OCI-LY1 (cell line): ENCODE data around the gene MELTF.
"Not testable (repeated sequence)": the region's sequence is repeated elsewhere in the genome, so short reads cannot be mapped to it uniquely, and the experiment has no call there.

Experiments
- H2AFZ ChIP-seq: fragments of 200-600 bp; sonication (generic), shearing (Covaris generic); 2 replicates; pipeline ENCODE4 v1.6.0; 2014; ENCODE audit warnings: antibody characterized with exemption, mild to moderate bottlenecking, low read length
- H3F3A ChIP-seq: fragments of 200-600 bp; sonication (generic), shearing (Covaris generic); 2 replicates; pipeline ENCODE4 v1.6.0; 2014; ENCODE audit warnings: mild to moderate bottlenecking, antibody characterized with exemption, low read length, moderate library complexity; ENCODE audit not compliant: insufficient read depth
- H3K27ac ChIP-seq: fragments of 200-600 bp; sonication (generic); 2 replicates; pipeline ENCODE4 v1.5.1; 2014; ENCODE audit warnings: low read length, mixed run types, mild to moderate bottlenecking, low read depth; ENCODE audit not compliant: poor library complexity, severe bottlenecking
- H3K27me3 ChIP-seq: fragments of 200-600 bp; sonication (generic); 2 replicates; pipeline ENCODE4 v1.6.0; 2014; ENCODE audit warnings: antibody characterized with exemption, mild to moderate bottlenecking, low read length, moderate library complexity; ENCODE audit not compliant: insufficient read depth
- H3K36me3 ChIP-seq: fragments of 200-600 bp; sonication (generic); 2 replicates; pipeline ENCODE4 v1.6.1; 2014; ENCODE audit warnings: mild to moderate bottlenecking, antibody characterized with exemption, low read length, moderate library complexity, mixed read lengths; ENCODE audit not compliant: insufficient read depth
- H3K4me1 ChIP-seq: fragments of 200-600 bp; sonication (generic); 2 replicates; pipeline ENCODE4 v1.5.1; 2014; ENCODE audit warnings: mild to moderate bottlenecking, low read length, moderate library complexity; ENCODE audit not compliant: insufficient read depth, severe bottlenecking
- H3K4me2 ChIP-seq: fragments of 200-600 bp; sonication (generic), shearing (Covaris generic); 2 replicates; pipeline ENCODE4 v1.6.1; 2014; ENCODE audit warnings: low read length
- H3K4me3 ChIP-seq: fragments of 200-600 bp; sonication (generic); 2 replicates; pipeline ENCODE4 v1.5.1; 2014; ENCODE audit warnings: low read length, low read depth, mild to moderate bottlenecking, mixed read lengths; ENCODE audit not compliant: poor library complexity, severe bottlenecking
- H3K79me2 ChIP-seq: fragments of 200-600 bp; shearing (Covaris generic); 2 replicates; pipeline ENCODE4 v1.6.1; 2016; ENCODE audit warnings: mixed run types, low read length, mixed read lengths; ENCODE audit not compliant: insufficient read depth
- H3K9ac ChIP-seq: fragments of 200-600 bp; sonication (generic), shearing (Covaris generic); 2 replicates; pipeline ENCODE4 v1.6.1; 2014; ENCODE audit warnings: mild to moderate bottlenecking, low read length, mixed read lengths
- H3K9me2 ChIP-seq: fragments of 200-600 bp; sonication (generic), shearing (Covaris generic); 2 replicates; pipeline ENCODE4 v1.6.1; 2014; ENCODE audit warnings: low read depth, mild to moderate bottlenecking, low read length, mixed read lengths
- H3K9me3 ChIP-seq: fragments of 200-600 bp; shearing (Covaris generic); 2 replicates; pipeline ENCODE4 v1.6.1; 2014; ENCODE audit warnings: low read length, mixed read lengths
- H4K20me1 ChIP-seq: fragments of 200-600 bp; sonication (generic), shearing (Covaris generic); 2 replicates; pipeline ENCODE4 v1.6.0; 2016; ENCODE audit warnings: mild to moderate bottlenecking, low read length; ENCODE audit not compliant: insufficient read depth
- EZH2 ChIP-seq: fragments of 200-600 bp; sonication (generic), shearing (Covaris generic); IDR thresholded peaks from 2 replicates; pipeline ENCODE4 v1.8.0; 2017; ENCODE audit warnings: borderline replicate concordance, mixed run types, mild to moderate bottlenecking, antibody characterized with exemption, low read length, moderate library complexity, mixed read lengths
- TF ChIP-seq, protein P1 (sequence below): fragments of 200-600 bp; sonication (generic), shearing (Covaris generic); IDR thresholded peaks from 2 replicates; pipeline ENCODE4 v1.5.1; 2017; ENCODE audit warnings: mild to moderate bottlenecking, antibody characterized with exemption, low read length, moderate library complexity, mixed read lengths

Gene MELTF

DNA sequence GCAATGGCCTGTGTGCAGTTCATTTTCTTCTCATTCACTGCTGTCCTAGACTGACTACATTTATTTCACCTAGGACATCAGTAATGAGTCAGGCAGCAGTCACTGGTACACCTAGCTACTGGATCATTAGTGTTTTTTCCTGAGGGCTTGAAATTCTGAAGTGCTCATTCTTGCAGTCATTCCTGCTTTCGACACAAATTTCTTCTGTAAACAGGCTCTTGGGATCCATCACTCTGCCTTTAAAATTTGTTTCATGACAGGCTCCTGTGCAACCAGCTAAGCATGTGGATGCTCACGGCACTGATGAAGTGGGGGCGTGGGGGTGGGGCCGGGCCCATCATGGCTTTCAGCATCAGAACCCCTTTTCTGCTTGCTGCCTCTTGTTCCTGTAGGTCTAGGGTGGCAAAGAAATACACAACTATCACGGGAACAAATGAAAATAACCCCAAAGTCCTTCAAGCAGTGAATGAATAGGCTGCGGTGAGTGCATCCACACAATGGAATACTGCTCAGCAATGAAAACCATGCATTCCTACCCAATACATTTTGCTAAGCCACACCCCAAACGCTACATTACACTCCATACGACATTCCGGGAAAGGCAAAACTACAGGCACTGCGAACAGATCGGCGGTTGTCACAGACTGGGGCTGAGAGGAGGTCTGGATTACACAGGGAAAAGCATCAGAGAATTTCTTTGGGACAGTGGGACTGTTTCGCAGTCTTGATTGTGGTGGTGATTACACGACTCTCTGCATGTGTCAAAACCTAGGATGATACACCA is 9.3 kb upstream of the MELTF start:
- Histone ChIP-seq H3K79me2 (no peaks in the 10 kb centered on the region), H2AFZ (no peak overlapping the region), H4K20me1 (no peaks in the 10 kb centered on the region), H3K27ac (no peak overlapping the region), H3K27me3 (no peaks in the 10 kb centered on the region), H3K4me2 (no peak overlapping the region), H3F3A (no peaks in the 10 kb centered on the region), H3K9me2 (no peaks in the 10 kb centered on the region), H3K36me3 (peaks cover 3% of the 10 kb centered on the region; the same call in 1 of the 2 replicates), H3K9me3 (no peaks in the 10 kb centered on the region), H3K4me1 (no peaks in the 10 kb centered on the region), H3K4me3 (no peak overlapping the region), H3K9ac (no peak overlapping the region)
- TF ChIP-seq EZH2, result no peak
- TF ChIP-seq, protein P1, sequence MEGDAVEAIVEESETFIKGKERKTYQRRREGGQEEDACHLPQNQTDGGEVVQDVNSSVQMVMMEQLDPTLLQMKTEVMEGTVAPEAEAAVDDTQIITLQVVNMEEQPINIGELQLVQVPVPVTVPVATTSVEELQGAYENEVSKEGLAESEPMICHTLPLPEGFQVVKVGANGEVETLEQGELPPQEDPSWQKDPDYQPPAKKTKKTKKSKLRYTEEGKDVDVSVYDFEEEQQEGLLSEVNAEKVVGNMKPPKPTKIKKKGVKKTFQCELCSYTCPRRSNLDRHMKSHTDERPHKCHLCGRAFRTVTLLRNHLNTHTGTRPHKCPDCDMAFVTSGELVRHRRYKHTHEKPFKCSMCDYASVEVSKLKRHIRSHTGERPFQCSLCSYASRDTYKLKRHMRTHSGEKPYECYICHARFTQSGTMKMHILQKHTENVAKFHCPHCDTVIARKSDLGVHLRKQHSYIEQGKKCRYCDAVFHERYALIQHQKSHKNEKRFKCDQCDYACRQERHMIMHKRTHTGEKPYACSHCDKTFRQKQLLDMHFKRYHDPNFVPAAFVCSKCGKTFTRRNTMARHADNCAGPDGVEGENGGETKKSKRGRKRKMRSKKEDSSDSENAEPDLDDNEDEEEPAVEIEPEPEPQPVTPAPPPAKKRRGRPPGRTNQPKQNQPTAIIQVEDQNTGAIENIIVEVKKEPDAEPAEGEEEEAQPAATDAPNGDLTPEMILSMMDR, result no peak

DNA sequence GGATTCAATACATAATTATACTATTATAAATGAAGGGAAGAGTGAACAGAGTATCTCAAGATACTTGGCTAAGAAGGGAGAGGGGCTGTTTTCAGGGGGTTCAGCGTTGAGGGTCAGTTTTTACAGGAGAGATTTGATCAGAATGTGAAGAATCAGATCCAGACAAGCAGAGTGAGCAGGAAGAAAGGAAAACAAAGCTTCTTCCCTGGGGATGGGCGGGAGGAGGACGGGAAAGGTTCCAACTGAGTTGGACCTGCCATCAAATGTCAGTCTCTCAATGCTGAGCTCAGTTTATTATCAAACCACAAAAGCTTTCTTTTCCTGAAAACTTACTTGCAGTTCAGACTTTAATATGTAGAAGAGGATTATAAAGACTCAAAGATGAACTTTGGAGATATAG is 6.0 kb upstream of the MELTF start:
- Histone ChIP-seq H3K4me2 (no peak overlapping the region), H3K9me3 (no peaks in the 10 kb centered on the region), H3K79me2 (no peaks in the 10 kb centered on the region), H3K4me1 (peaks cover 2% of the 10 kb centered on the region), H3K4me3 (no peak overlapping the region), H4K20me1 (no peaks in the 10 kb centered on the region), H2AFZ (no peak overlapping the region), H3K9me2 (no peaks in the 10 kb centered on the region), H3K9ac (no peak overlapping the region), H3K27ac (no peak overlapping the region), H3K36me3 (no peaks in the 10 kb centered on the region), H3K27me3 (no peaks in the 10 kb centered on the region), H3F3A (no peaks in the 10 kb centered on the region)
- TF ChIP-seq EZH2, result no peak
- TF ChIP-seq, protein P1, result no peak

DNA sequence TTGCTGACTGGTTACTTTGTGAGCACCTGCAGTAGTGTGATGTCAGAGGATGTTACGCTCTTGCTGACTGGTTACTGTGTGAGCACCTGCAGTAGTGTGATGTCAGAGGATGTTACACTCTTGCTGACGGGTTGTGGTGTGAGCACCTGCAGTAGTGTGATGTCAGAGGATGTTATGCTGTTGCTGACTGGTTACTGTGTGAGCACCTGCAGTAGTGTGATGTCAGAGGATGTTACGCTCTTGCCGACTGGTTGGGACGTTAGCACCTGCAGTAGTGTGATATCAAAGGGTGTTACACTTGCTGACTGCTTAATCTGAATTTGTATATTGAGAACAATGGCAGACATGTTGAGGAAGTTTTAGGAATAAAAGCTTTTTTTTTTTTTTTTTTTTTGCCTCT is 5.2 kb upstream of the MELTF start:
- not testable (repeated sequence) for H3K4me3 ChIP-seq, H3K4me2 ChIP-seq, H3K9me2 ChIP-seq, H4K20me1 ChIP-seq, H2AFZ ChIP-seq, H3K27ac ChIP-seq, H3K79me2 ChIP-seq, H3K27me3 ChIP-seq, H3K9me3 ChIP-seq, H3K9ac ChIP-seq, H3K36me3 ChIP-seq, H3F3A ChIP-seq
- H3K4me1 ChIP-seq, result peaks cover 10% of the 10 kb centered on the region

DNA sequence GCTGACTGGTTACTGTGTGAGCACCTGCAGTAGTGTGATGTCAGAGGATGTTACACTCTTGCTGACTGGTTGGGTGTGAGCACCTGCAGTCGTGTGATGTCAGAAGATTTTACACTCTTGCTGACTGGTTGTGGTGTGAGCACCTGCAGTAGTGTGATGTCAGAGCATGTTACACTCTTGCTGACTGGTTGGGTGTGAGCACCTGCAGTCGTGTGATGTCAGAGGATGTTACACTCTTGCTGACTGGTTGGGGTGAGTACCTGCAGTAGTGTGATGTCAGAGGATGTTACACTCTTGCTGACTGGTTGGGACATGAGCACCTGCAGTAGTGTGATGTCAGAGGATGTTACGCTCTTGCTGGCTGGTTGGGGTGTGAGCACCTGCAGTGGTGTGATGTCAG is 4.1 kb upstream of the MELTF start:
- not testable (repeated sequence) for H3F3A ChIP-seq, H3K9ac ChIP-seq, H3K9me2 ChIP-seq, H3K4me2 ChIP-seq, H4K20me1 ChIP-seq, H3K9me3 ChIP-seq, H3K27me3 ChIP-seq, H3K4me3 ChIP-seq, H3K79me2 ChIP-seq, H3K36me3 ChIP-seq, H2AFZ ChIP-seq, H3K27ac ChIP-seq
- peaks cover 17% of the 10 kb centered on the region for H3K4me1 ChIP-seq
